Subcutaneous abdominal adipose tissue (tissue), 5 donors: ENCODE data around the gene TNIP1.

ENCODE experiments used
- H3K27ac ChIP-seq: one replicate; pipeline ENCODE4 v1.7.0; 2013; ENCODE audit warnings: low read depth, mild to moderate bottlenecking, inconsistent platforms, low read length, moderate library complexity
- H3K27me3 ChIP-seq, 5 donors: one replicate each; pipeline ENCODE4 v1.7.0; 2013; ENCODE audit warnings: low read length in 5 of 5, inconsistent platforms in 1 of 5; ENCODE audit not compliant: control insufficient read depth in 5 of 5, insufficient read depth in 4 of 5
- H3K36me3 ChIP-seq, 5 donors: one replicate each; pipeline ENCODE4 v1.7.0; 2013; ENCODE audit warnings: low read length in 5 of 5; ENCODE audit not compliant: control insufficient read depth in 5 of 5, insufficient read depth in 5 of 5
- H3K4me1 ChIP-seq, 5 donors: one replicate each; pipeline ENCODE4 v1.7.0; 2013; ENCODE audit warnings: low read length in 5 of 5, mild to moderate bottlenecking in 3 of 5, moderate library complexity in 1 of 5; ENCODE audit not compliant: control insufficient read depth in 5 of 5, insufficient read depth in 5 of 5
- H3K4me3 ChIP-seq, 5 donors: one replicate each; pipeline ENCODE4 v1.7.0; 2013; ENCODE audit warnings: low read length in 5 of 5, low read depth in 1 of 5
- H3K9ac ChIP-seq, 5 donors: one replicate each; pipeline ENCODE4 v1.7.0; 2013; ENCODE audit warnings: low read length in 5 of 5, mild to moderate bottlenecking in 4 of 5, moderate library complexity in 3 of 5
- H3K9me3 ChIP-seq, 5 donors: one replicate each; pipeline ENCODE4 v1.7.0; 2013; ENCODE audit warnings: low read length in 5 of 5; ENCODE audit not compliant: control insufficient read depth in 5 of 5
- donor health status: healthy.
- donor health status: healthy.
- donor health status: healthy.
- donor health status: healthy.
- donor health status: healthy.

The TNIP1 gene

GRCh38 chr5:151008906-151009305, 71.9 kb downstream of the TNIP1 start:
- Histone ChIP-seq H3K9me3 (no peaks in the 10 kb centered on the region), H3K9ac (no peak overlapping the region), H3K4me3 (no peak overlapping the region), H3K4me1 (peaks cover 31 to 70% (median 45%) of the 10 kb centered on the region in 5 donors), H3K36me3 (no peaks in the 10 kb centered on the region), H3K27ac (no peak overlapping the region), H3K27me3 (no peaks in the 10 kb centered on the region)

- no peak overlapping the region for H3K4me3 ChIP-seq
- peak overlapping the region; percentile 98 for H3K27ac ChIP-seq
- no peaks in the 10 kb centered on the region for H3K36me3 ChIP-seq
- no peaks in the 10 kb centered on the region for H3K9me3 ChIP-seq
- H3K9ac ChIP-seq: no peak overlapping the region
- peaks cover 31 to 68% (median 48%) of the 10 kb centered on the region in 5 donors for H3K4me1 ChIP-seq
- no peaks in the 10 kb centered on the region for H3K27me3 ChIP-seq
These were observed 72.7 kb downstream of the TNIP1 start for GRCh38 chr5:151008210-151008491.

- Histone ChIP-seq H3K27me3 (no peaks in the 10 kb centered on the region), H3K9ac (peak overlapping the region in 3 of 5 donors; percentile 53 to 78 (median 77)), H3K36me3 (no peaks in the 10 kb centered on the region), H3K4me3 (no peak overlapping the region), H3K27ac (peak overlapping the region; percentile 98), H3K4me1 (peaks cover 31 to 68% (median 50%) of the 10 kb centered on the region in 5 donors), H3K9me3 (no peaks in the 10 kb centered on the region)
These were observed 73.2 kb downstream of the TNIP1 start for GRCh38 chr5:151007430-151008209.

DNA sequence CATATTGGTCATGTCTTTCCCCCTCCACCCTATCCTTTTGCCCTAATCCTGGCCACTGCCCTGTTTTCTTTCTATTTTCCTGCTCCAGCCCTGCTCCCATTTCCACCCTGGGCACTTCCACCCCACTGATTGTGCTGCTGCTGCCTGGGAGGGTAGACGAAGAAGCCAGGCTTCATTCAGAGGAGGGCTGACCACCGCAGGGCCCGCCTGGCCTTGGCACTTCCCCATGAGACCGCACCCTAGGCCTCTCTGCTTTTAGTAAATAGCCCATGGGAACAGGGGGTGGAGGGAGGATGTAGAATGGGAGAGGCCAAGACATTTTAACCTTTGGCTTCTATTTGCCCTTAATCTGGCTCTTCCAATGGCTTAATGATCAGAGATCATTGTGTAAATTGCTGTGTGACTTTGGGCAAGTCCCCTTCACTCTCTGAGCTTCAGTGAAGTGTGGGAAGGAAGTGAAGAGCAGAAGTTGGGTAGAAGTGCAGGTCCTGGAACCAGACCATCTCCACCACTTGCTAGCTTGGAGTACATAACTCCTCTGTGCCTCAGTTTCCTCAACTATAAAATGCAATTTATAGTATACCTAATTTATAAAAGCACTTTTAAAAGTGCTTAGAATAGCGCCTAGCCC, 74.0 kb downstream of the TNIP1 start:
- H3K9me3 ChIP-seq: no peaks in the 10 kb centered on the region
- H3K4me1 ChIP-seq: peaks cover 31 to 68% (median 54%) of the 10 kb centered on the region in 5 donors
- H3K36me3 ChIP-seq: no peaks in the 10 kb centered on the region
- peak overlapping the region; percentile 98 for H3K27ac ChIP-seq
- peak overlapping the region in 4 of 5 donors; percentile 2 to 46 (median 29) for H3K4me3 ChIP-seq
- H3K9ac ChIP-seq: peak overlapping the region in 4 of 5 donors; percentile 30 to 78 (median 65)
- H3K27me3 ChIP-seq: no peaks in the 10 kb centered on the region

DNA sequence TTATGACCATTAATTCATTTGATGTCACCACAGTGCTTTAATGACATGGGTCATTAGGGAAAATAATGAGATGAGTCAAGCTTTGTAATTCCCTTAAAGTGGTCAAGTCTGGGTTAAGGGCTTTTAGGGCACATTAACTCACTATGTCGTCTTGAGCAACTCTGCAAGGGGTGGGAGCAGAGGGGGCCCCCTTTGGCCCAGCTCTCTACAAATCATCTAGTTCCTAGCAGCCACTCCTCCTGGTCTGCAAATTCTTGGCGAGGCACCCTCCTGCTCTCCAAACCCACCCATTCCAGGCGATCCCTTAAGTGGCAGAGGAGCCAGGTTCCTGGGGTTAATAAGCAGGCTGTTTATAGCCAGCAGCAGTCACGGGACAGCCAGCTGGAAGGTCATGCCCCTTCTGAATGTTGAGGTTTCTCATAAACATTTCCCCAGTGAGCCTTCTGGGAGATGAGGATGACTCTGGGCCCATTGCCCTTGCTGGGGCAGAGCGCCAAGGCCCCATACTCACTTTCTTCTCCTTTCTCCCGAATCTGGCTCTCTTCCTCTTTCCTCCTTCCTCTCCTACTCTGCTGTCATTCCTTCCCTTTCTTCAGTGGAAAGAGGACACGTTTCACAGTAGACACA, 74.8 kb downstream of the TNIP1 start:
- H3K36me3 ChIP-seq: no peaks in the 10 kb centered on the region
- H3K27ac ChIP-seq: peak overlapping the region; percentile 98
- peak overlapping the region; percentile 30 to 82 (median 53) for H3K9ac ChIP-seq
- H3K4me1 ChIP-seq: peaks cover 31 to 61% (median 54%) of the 10 kb centered on the region in 5 donors
- no peaks in the 10 kb centered on the region for H3K27me3 ChIP-seq
- peak overlapping the region; percentile 2 to 46 (median 19) for H3K4me3 ChIP-seq
- H3K9me3 ChIP-seq: no peaks in the 10 kb centered on the region

DNA sequence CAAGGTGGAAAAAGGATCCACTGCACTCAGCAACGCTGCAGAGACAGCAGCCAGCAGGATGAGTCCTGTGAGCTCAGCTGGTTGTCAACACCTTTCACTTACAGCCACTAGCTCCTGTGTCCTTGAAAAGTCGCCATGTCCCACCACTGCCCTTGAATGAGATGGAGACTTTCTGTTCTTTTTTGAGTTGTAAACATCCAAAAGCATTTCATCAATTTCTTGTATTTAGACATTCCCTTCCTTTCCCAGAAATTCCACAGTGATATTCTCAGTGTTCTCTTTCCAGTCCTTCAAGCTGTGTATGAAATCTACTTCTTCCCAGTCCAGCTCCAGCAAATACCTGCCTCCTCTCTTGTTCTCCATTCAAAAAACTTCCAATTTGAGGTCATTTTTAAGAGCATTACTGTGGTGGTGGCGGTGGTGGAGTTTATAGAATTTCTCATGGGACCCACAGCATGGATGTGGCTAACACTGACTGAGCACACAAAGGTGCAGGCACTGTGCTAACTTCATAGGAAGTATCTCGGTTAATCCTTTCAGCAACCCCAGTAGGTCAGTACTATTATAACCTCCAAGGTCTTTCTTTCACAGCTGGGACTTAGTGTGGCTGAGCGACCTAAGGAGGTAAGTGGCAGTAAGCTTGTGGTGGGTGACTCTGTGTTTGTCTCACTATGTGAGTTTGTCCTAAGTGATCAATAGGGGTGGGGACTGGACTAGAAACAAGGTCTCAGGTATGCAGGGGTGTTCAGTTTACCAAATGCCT, 75.5 kb downstream of the TNIP1 start:
- Histone ChIP-seq H3K27me3 (no peaks in the 10 kb centered on the region), H3K36me3 (no peaks in the 10 kb centered on the region), H3K4me1 (peaks cover 31 to 61% (median 54%) of the 10 kb centered on the region in 5 donors), H3K9me3 (no peaks in the 10 kb centered on the region), H3K9ac (peak overlapping the region; percentile 16 to 82 (median 42)), H3K27ac (peak overlapping the region; percentile 98), H3K4me3 (peak overlapping the region in 1 of 5 donors; percentile 14)

GRCh38 chr5:151004499-151004898, 76.3 kb downstream of the TNIP1 start:
- no peaks in the 10 kb centered on the region for H3K27me3 ChIP-seq
- no peaks in the 10 kb centered on the region for H3K9me3 ChIP-seq
- peak overlapping the region in 1 of 5 donors; percentile 82 for H3K9ac ChIP-seq
- peak overlapping the region; percentile 98 for H3K27ac ChIP-seq
- H3K36me3 ChIP-seq: no peaks in the 10 kb centered on the region
- peaks cover 31 to 67% (median 60%) of the 10 kb centered on the region in 5 donors for H3K4me1 ChIP-seq
- H3K4me3 ChIP-seq: no peak overlapping the region

DNA sequence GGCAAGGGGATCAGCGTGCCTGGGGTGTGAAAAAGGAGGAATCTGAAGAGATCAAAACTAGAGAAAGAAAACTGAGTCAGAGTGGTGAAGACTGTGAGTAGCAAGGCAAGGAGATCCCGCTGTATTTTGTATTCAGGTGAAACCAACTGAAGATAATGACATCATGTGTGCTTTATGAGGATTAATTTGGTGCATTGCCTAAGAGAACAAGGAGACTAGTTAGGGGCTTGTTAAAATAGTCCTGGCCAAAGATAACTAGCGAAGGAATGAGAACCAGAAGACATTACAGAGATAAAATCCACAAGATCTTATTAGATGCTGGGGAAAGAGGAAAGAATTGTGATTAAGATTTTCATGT, 77.4 kb downstream of the TNIP1 start:
- peaks cover 31 to 66% (median 63%) of the 10 kb centered on the region in 5 donors for H3K4me1 ChIP-seq
- peak overlapping the region; percentile 98 for H3K27ac ChIP-seq
- H3K27me3 ChIP-seq: no peaks in the 10 kb centered on the region
- H3K36me3 ChIP-seq: no peaks in the 10 kb centered on the region
- no peaks in the 10 kb centered on the region for H3K9me3 ChIP-seq
- peak overlapping the region in 3 of 5 donors; percentile 12 to 52 (median 36) for H3K9ac ChIP-seq
- no peak overlapping the region for H3K4me3 ChIP-seq

- Histone ChIP-seq H3K36me3 (no peaks in the 10 kb centered on the region), H3K27ac (peak overlapping the region; percentile 98), H3K9ac (peak overlapping the region in 2 of 5 donors; percentile 36 to 52), H3K27me3 (no peaks in the 10 kb centered on the region), H3K4me3 (no peak overlapping the region), H3K9me3 (no peaks in the 10 kb centered on the region), H3K4me1 (peaks cover 28 to 61% (median 58%) of the 10 kb centered on the region in 5 donors)
These were observed 77.9 kb downstream of the TNIP1 start for GRCh38 chr5:151002681-151003502.
